ENCODE results near the gene FLNA. TPM values are rescaled to one million over a fixed set of nuclear protein-coding genes. Genes with fewer than 3 reads are reported as not detected.

The FLNA gene
- polyA plus RNA-seq, 1 donor: 223 TPM

GRCh38 chrX:154378059-154378798, 3.8 kb upstream of the FLNA start:
- DNase-seq (ENCODE audit: low read depth): no peak

GRCh38 chrX:154376774-154377173, 2.3 kb upstream of the FLNA start:
- no peak for DNase-seq (ENCODE audit: low read depth)

- no peak for DNase-seq (ENCODE audit: low read depth)
Measured at GRCh38 chrX:154375156-154375504, 696 bp upstream of the FLNA start.

- peak; percentile 46 for DNase-seq (ENCODE audit: low read depth)
Measured at GRCh38 chrX:154373340-154374306, 811 bp downstream of the FLNA start.

GRCh38 chrX:154372612-154373022, 1.8 kb downstream of the FLNA start:
- DNase-seq (ENCODE audit: low read depth): no peak

GRCh38 chrX:154371789-154372300, 2.6 kb downstream of the FLNA start:
- no peak for DNase-seq (ENCODE audit: low read depth)

GRCh38 chrX:154371017-154371788, 3.2 kb downstream of the FLNA start:
- DNase-seq (ENCODE audit: low read depth): peak; percentile 41

- DNase-seq (ENCODE audit: low read depth): no peak
Measured at GRCh38 chrX:154370300-154371016, 4.0 kb downstream of the FLNA start.

- peak; percentile 70 for DNase-seq (ENCODE audit: low read depth)
Measured at GRCh38 chrX:154369449-154370299, 4.8 kb downstream of the FLNA start.

GRCh38 chrX:154368630-154369448, 5.6 kb downstream of the FLNA start:
- no peak for DNase-seq (ENCODE audit: low read depth)

- no peak for DNase-seq (ENCODE audit: low read depth)
Measured at GRCh38 chrX:154367474-154368308, 6.7 kb downstream of the FLNA start.

- DNase-seq (ENCODE audit: low read depth): no peak
Measured at GRCh38 chrX:154366666-154367055, 7.8 kb downstream of the FLNA start.

- no peak for DNase-seq (ENCODE audit: low read depth)
Measured at GRCh38 chrX:154365997-154366665, 8.3 kb downstream of the FLNA start.

GRCh38 chrX:154365052-154365600, 9.3 kb downstream of the FLNA start:
- no peak for DNase-seq (ENCODE audit: low read depth)

GRCh38 chrX:154363706-154364439, 10.6 kb downstream of the FLNA start:
- DNase-seq (ENCODE audit: low read depth): no peak

- no peak for DNase-seq (ENCODE audit: low read depth)
Measured at GRCh38 chrX:154362085-154362742, 12.2 kb downstream of the FLNA start.

Measured in forelimb muscle (tissue), 1 donor.